Liver (tissue), 2 donors: ENCODE measurements around the gene DENND11.

Experiments used
- RAD21 ChIP-seq, 2 donors: IDR thresholded peaks; 2 replicates each; pipeline ENCODE4 v1.6.1; 2016; ENCODE audit warnings: antibody characterized with exemption in 2 of 2, mild to moderate bottlenecking in 2 of 2
- REST ChIP-seq: IDR thresholded peaks from 2 replicates; pipeline ENCODE4 v1.6.1; 2016; ENCODE audit warnings: antibody characterized with exemption, mild to moderate bottlenecking
- SP1 ChIP-seq: IDR thresholded peaks from 2 replicates; pipeline ENCODE4 v1.6.1; 2018; ENCODE audit warnings: antibody characterized with exemption, mild to moderate bottlenecking
- donor health status: healthy.

GRCh38 chr7:141697211-141697871 lies 4.6 kb downstream of the DENND11 start:
- TF ChIP-seq REST (no peak), SP1 (no peak), RAD21 (IDR thresholded peaks at IDR 0.05) (no peak)
